SK-N-MC (cell line): Measurements from ENCODE around the gene PGLYRP2.

Experiments used
- DNase-seq: peaks from one replicate; pipeline ENCODE4 v3.0.0-alpha.2; 2011; ENCODE audit warnings: low read depth, low spot score
- H3K27ac ChIP-seq: fragments of 200-600 bp; sonication (generic); 2 replicates; pipeline ENCODE4 v1.5.1; 2016; ENCODE audit warnings: mixed run types
- H3K36me3 ChIP-seq: fragments of 200-600 bp; sonication (generic); 2 replicates; pipeline ENCODE4 v1.6.1; 2017; ENCODE audit warnings: antibody characterized with exemption, low read length, mixed read lengths; ENCODE audit not compliant: insufficient read depth
- H3K4me3 ChIP-seq: fragments of 200-600 bp; sonication (generic); 2 replicates; pipeline ENCODE4 v1.5.1; 2016
- H3K9ac ChIP-seq: fragments of 200-600 bp; sonication (generic); 2 replicates; pipeline ENCODE4 v1.8.0; 2017; ENCODE audit warnings: mixed run types, mixed read lengths; ENCODE audit not compliant: insufficient read length
- H3K9me3 ChIP-seq: fragments of 200-600 bp; sonication (generic); 2 replicates; pipeline ENCODE4 v1.6.1; 2017; ENCODE audit warnings: low read depth, mild to moderate bottlenecking, antibody characterized with exemption, low read length, moderate library complexity, mixed read lengths
- EZH2 ChIP-seq: fragments of 200-600 bp; sonication (generic); IDR thresholded peaks from one replicate; pipeline ENCODE4 v1.6.1; 2017; ENCODE audit warnings: antibody characterized with exemption
- FOXP2 ChIP-seq: optimal IDR thresholded peaks from 2 replicates; pipeline ENCODE3; 2011; ENCODE audit warnings: mild to moderate bottlenecking, moderate library complexity; ENCODE audit not compliant: insufficient read depth; ENCODE audit errors: extremely low read length, control extremely low read depth
- POLR2AphosphoS5 ChIP-seq: IDR thresholded peaks from 2 replicates; pipeline ENCODE4 v1.6.1; 2012; ENCODE audit warnings: mild to moderate bottlenecking, low read depth, low read length, borderline replicate concordance

PGLYRP2 gene

GRCh38 chr19:15453091-15453578 is 26.2 kb downstream of the PGLYRP2 start:
- TF ChIP-seq EZH2 (no peak), FOXP2 (no peak), POLR2AphosphoS5 (no peak)
- no peaks in the 10 kb centered on the region for H3K9me3 ChIP-seq
- H3K27ac ChIP-seq = no peak overlapping the region
- DNase-seq = no peak
- H3K36me3 ChIP-seq = no peaks in the 10 kb centered on the region
- H3K4me3 ChIP-seq = no peak overlapping the region
- H3K9ac ChIP-seq = no peak overlapping the region

- Histone ChIP-seq H3K4me3 (no peak overlapping the region), H3K27ac (no peak overlapping the region), H3K9ac (no peak overlapping the region)
These were observed 26.9 kb downstream of the PGLYRP2 start for GRCh38 chr19:15452111-15453047.

GRCh38 chr19:15450528-15450890 is 28.8 kb downstream of the PGLYRP2 start:
- Histone ChIP-seq H3K4me3 (no peak overlapping the region), H3K27ac (no peak overlapping the region), H3K9ac (no peak overlapping the region), H3K36me3 (no peaks in the 10 kb centered on the region), H3K9me3 (no peaks in the 10 kb centered on the region)
- DNase-seq = no peak
- TF ChIP-seq FOXP2 = no peak

More at GRCh38 chr19:15452111-15453047, 26.9 kb downstream of the PGLYRP2 start:
- DNase-seq = no peak
- Histone ChIP-seq H3K9me3 (no peaks in the 10 kb centered on the region), H3K36me3 (no peaks in the 10 kb centered on the region)
- TF ChIP-seq POLR2AphosphoS5 = no peak
- TF ChIP-seq EZH2 = no peak

- DNase-seq = no peak
- H3K27ac ChIP-seq = no peak within 1 kb of the TSS
- H3K4me3 ChIP-seq = peak within 1 kb of the TSS; percentile 75
- no peaks in the 10 kb centered on the region for H3K36me3 ChIP-seq
- H3K9me3 ChIP-seq = no peaks in the 10 kb centered on the region
- H3K9ac ChIP-seq = peak within 1 kb of the TSS; percentile 32
- TF ChIP-seq FOXP2 (no peak), EZH2 (no peak), POLR2AphosphoS5 (no peak)
These were observed 29.4 kb downstream of the PGLYRP2 start, which contains the start of gene WIZ for GRCh38 chr19:15449620-15450527. Gene WIZ, minus strand, starts transcription at chr19:15449956. Its CDS starts 1,649 bp downstream, at chr19:15448307.

- Histone ChIP-seq H3K36me3 (no peaks in the 10 kb centered on the region), H3K9ac (peak overlapping the region; percentile 32)
- no peak for DNase-seq
These were observed 30.3 kb downstream of the PGLYRP2 start for GRCh38 chr19:15448778-15449619.

GRCh38 chr19:15448044-15448777 is 31.1 kb downstream of the PGLYRP2 start:
- Histone ChIP-seq H3K9ac (no peak overlapping the region), H3K9me3 (no peaks in the 10 kb centered on the region), H3K36me3 (no peaks in the 10 kb centered on the region), H3K4me3 (no peak overlapping the region), H3K27ac (no peak overlapping the region)
- TF ChIP-seq EZH2 = no peak
- no peak for DNase-seq

More at GRCh38 chr19:15448778-15449619, 30.3 kb downstream of the PGLYRP2 start:
- Histone ChIP-seq H3K9me3 (no peaks in the 10 kb centered on the region), H3K4me3 (peak overlapping the region; percentile 75), H3K27ac (no peak overlapping the region)
- no peak for TF ChIP-seq POLR2AphosphoS5
- no peak for TF ChIP-seq EZH2
- no peak for TF ChIP-seq FOXP2

- H3K4me3 ChIP-seq = no peak overlapping the region
- no peaks in the 10 kb centered on the region for H3K36me3 ChIP-seq
- H3K27ac ChIP-seq = no peak overlapping the region
- H3K9ac ChIP-seq = no peak overlapping the region
- TF ChIP-seq FOXP2 = no peak
- TF ChIP-seq POLR2AphosphoS5 = no peak
- TF ChIP-seq EZH2 = no peak
- no peak for DNase-seq
- no peaks in the 10 kb centered on the region for H3K9me3 ChIP-seq
These were observed 32.2 kb downstream of the PGLYRP2 start for GRCh38 chr19:15447057-15447456.
